Body of pancreas (tissue), 4 donors: ENCODE results near the gene SEC14L2.

Experiments used
- CTCF ChIP-seq, 7 experiments: fragments of 450-650 bp in 4 of 7; fragments of 200-600 bp in 3 of 7; sonication (generic) in 3 of 7; IDR thresholded peaks; one replicate each; pipeline ENCODE4 v1.5.1; 2016 to 2019; ENCODE audit warnings: antibody characterized with exemption in 7 of 7
- POLR2A ChIP-seq, 3 donors: fragments of 450-650 bp; IDR thresholded peaks; one replicate each; pipeline ENCODE4 v1.6.1; 2016; ENCODE audit warnings: antibody characterized with exemption in 3 of 3, mild to moderate bottlenecking in 2 of 3

GRCh38 chr22:30357236-30357570 is 39.6 kb upstream of the SEC14L2 start:
- TF ChIP-seq CTCF (IDR thresholded peaks at IDR 0.05): no peak
- TF ChIP-seq POLR2A (IDR thresholded peaks at IDR 0.05): no peak
